ENCODE measurements around the gene IGFBP7. TPM values are rescaled to one million over a fixed set of nuclear protein-coding genes. Genes with fewer than 3 reads are reported as not detected.
"Not testable (repeated sequence)": the region's sequence is repeated elsewhere in the genome, so short reads cannot be mapped to it uniquely, and the experiment has no call there.

Gene IGFBP7
- total RNA-seq, 4 donors from 2014 or later, result 1,415 to 3,184 (median 2,179) TPM

DNA sequence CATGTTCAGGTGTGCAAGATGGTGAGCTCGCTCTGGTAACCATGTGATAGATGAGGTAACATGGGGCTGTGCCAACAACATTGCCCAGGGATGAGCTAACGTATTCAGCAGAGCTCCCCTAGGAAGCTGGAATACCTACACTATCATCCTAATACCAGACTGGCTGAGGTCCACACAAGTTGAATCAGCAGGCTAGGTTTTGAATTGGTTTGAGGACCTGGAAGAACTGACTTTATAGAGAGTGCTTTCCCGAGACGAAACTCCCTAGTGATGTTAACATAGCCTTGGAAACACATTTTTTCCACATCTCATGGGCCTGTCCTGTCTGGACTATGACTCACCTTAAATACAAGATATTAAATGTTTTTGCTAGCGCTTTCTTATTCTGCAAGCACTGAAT lies 56.7 kb downstream of the IGFBP7 start:
- no peak overlapping the region for H3K4me3 ChIP-seq
- TF ChIP-seq EP300 (IDR thresholded peaks at IDR 0.05) (no peak), POLR2A (IDR thresholded peaks at IDR 0.05) (no peak)
- TF ChIP-seq, protein P1, sequence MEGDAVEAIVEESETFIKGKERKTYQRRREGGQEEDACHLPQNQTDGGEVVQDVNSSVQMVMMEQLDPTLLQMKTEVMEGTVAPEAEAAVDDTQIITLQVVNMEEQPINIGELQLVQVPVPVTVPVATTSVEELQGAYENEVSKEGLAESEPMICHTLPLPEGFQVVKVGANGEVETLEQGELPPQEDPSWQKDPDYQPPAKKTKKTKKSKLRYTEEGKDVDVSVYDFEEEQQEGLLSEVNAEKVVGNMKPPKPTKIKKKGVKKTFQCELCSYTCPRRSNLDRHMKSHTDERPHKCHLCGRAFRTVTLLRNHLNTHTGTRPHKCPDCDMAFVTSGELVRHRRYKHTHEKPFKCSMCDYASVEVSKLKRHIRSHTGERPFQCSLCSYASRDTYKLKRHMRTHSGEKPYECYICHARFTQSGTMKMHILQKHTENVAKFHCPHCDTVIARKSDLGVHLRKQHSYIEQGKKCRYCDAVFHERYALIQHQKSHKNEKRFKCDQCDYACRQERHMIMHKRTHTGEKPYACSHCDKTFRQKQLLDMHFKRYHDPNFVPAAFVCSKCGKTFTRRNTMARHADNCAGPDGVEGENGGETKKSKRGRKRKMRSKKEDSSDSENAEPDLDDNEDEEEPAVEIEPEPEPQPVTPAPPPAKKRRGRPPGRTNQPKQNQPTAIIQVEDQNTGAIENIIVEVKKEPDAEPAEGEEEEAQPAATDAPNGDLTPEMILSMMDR (IDR thresholded peaks at IDR 0.05), result no peak
- no peaks in the 10 kb centered on the region for H3K9me3 ChIP-seq
- H3K36me3 ChIP-seq, result no peaks in the 10 kb centered on the region
- no peak for DNase-seq (ENCODE audit: low spot score in 2 of 2)
- WGBS, 2 donors, result 74 to 83% methylated on average over 5 of the region's 5 CpGs
- no peaks in the 10 kb centered on the region for H3K27me3 ChIP-seq
- H3K4me1 ChIP-seq, result peaks cover 0 to 25% (median 4%) of the 10 kb centered on the region in 4 donors
- peak overlapping the region in 1 of 4 donors; percentile 61 for H3K27ac ChIP-seq

DNA sequence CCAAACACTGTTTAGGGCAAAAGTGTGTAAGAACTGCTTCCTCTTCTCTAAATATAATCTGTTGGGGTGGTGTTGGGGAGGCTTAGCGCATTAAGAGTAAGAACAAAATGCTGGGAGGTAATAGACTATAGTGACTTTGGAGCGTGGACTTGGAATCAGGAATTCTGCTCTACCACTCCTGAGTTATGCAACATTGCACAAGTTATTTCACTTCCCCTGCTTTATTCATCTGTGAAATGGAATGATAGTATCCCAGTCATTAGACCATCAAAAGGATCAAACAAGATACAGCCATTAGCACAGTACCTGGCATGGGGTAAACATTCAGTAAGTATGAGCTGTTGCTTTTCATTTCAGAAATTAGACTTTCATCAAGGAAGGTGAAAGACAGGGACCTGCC lies 58.7 kb downstream of the IGFBP7 start:
- Histone ChIP-seq H3K9me3 (no peaks in the 10 kb centered on the region), H3K27me3 (no peaks in the 10 kb centered on the region), H3K4me3 (no peak overlapping the region), H3K36me3 (no peaks in the 10 kb centered on the region), H3K4me1 (peaks cover 0 to 24% (median 3%) of the 10 kb centered on the region in 4 donors), H3K27ac (peak overlapping the region in 2 of 4 donors; percentile 28 to 53)
- no peak for TF ChIP-seq POLR2A (IDR thresholded peaks at IDR 0.05)
- TF ChIP-seq EP300 (IDR thresholded peaks at IDR 0.05), result no peak
- TF ChIP-seq, protein P1 (IDR thresholded peaks at IDR 0.05), result no peak
- DNase-seq (ENCODE audit: low spot score in 2 of 2), result no peak
- 84 to 93% methylated on average over 2 of the region's 2 CpGs for WGBS, 2 donors

DNA sequence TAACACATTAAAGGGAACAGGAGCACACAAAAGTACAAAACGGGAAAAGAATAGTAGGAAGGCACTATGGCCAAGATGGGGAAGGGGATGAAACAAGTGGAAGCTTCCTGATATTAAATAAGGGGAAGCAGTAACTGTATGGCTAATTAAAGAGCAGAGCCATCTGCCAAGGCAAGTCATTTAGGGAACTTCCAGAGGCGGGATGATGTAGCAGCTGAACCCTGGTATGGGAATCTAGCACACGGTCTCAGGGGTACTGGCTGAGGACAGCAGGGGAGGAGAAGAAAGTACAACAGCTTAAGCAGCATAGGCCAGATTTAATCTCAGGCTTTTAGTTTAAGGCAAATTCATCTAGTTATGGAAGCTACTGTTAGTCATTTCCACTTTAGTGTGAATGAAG lies 59.1 kb downstream of the IGFBP7 start:
- peaks cover 0 to 28% (median under 1%) of the 10 kb centered on the region in 4 donors for H3K4me1 ChIP-seq
- TF ChIP-seq, protein P1 (IDR thresholded peaks at IDR 0.05), result no peak
- no peak for TF ChIP-seq POLR2A (IDR thresholded peaks at IDR 0.05)
- TF ChIP-seq EP300 (IDR thresholded peaks at IDR 0.05), result no peak
- H3K4me3 ChIP-seq, result no peak overlapping the region
- no peaks in the 10 kb centered on the region for H3K9me3 ChIP-seq
- DNase-seq (ENCODE audit: low spot score in 2 of 2), result no peak
- no peaks in the 10 kb centered on the region for H3K36me3 ChIP-seq
- WGBS, 2 donors, result 53 to 60% methylated on average over 3 of the region's 3 CpGs
- H3K27ac ChIP-seq, result peak overlapping the region in 2 of 4 donors; percentile 28 to 53
- H3K27me3 ChIP-seq, result no peaks in the 10 kb centered on the region

DNA sequence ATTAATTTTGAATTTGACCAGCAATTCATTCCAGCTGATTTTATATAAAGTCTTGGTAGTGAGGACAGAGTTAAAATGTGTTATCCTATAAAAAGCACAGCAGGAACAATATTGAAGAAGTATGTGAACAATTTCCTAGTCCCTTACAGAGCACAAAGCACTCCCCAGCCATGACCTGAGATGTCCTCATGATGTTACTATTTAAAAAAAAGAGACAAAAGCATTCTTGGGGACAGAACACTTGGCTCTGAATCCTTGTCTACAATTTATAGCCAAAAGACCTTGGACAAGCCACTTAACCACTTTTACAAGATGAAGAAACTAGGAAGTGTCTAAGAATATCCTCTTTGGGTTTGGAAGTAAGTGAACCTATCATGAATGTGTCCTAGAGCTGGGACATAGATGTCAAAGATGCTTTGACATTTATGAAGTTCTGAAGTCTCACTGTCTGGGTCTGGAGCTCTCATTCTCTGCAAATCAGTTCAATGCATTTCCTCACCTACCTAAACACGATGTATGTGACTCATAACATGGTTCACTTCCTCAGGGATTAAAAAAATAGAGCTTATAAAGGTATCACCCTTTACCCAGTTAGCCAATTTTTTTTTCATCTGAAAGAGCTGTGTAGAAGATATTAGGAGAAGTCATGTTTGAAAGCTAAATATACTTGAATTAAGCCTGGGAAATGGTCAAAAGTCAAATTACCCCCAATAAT lies 61.4 kb downstream of the IGFBP7 start:
- Histone ChIP-seq H3K4me1 (peaks cover 0 to 48% (median 10%) of the 10 kb centered on the region in 4 donors), H3K36me3 (no peaks in the 10 kb centered on the region), H3K27ac (peak overlapping the region in 2 of 4 donors; percentile 42 to 63), H3K27me3 (no peaks in the 10 kb centered on the region), H3K4me3 (no peak overlapping the region), H3K9me3 (no peaks in the 10 kb centered on the region)
- 60 to 76% methylated on average over 1 of the region's 1 CpG for WGBS, 2 donors
- TF ChIP-seq, protein P1 (IDR thresholded peaks at IDR 0.05), result no peak
- TF ChIP-seq EP300 (IDR thresholded peaks at IDR 0.05), result no peak
- no peak for TF ChIP-seq POLR2A (IDR thresholded peaks at IDR 0.05)
- DNase-seq (ENCODE audit: low spot score in 2 of 2), result no peak

DNA sequence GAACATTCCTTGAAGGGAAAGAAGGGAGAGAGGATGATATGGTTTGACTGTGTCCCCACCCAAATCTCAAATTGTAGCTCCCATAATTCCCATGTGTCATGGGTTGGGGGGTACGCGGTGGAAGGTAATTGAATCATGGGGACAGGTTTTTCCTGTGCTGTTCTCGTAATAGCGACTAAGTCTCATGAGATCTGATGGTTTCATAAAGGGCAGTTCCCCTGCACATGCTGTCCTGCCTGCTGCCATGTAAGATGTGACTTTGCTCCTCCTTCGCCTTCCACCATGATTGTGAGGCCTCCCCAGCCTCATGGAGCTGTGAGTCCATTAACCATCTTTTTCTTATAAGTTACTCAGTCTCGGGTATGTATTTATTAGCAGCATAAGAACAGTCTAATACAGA lies 63.1 kb downstream of the IGFBP7 start:
- H3K4me3 ChIP-seq; H3K9me3 ChIP-seq; H3K36me3 ChIP-seq; DNase-seq (ENCODE audit: low spot score in 2 of 2); H3K27me3 ChIP-seq: not testable (repeated sequence)
- Histone ChIP-seq H3K4me1 (peaks cover 0 to 59% (median 17%) of the 10 kb centered on the region in 4 donors), H3K27ac (peak overlapping the region in 1 of 4 donors; percentile 58)
- WGBS, 2 donors, result 97 to 98% methylated on average over 6 of the region's 6 CpGs
